ENCODE results near the gene YTHDC2. TPM values are rescaled to one million over a fixed set of nuclear protein-coding genes. Genes with fewer than 3 reads are reported as not detected.
A peak's percentile ranks its signal among the peaks of the same experiment; 100 is the strongest.

YTHDC2 gene
- total and polyA plus RNA-seq, 2 of the 13 experiments (the other 11 are each of a cell fraction or from before 2014, with no cell fraction given), result 6.7 to 17.8 TPM

DNA sequence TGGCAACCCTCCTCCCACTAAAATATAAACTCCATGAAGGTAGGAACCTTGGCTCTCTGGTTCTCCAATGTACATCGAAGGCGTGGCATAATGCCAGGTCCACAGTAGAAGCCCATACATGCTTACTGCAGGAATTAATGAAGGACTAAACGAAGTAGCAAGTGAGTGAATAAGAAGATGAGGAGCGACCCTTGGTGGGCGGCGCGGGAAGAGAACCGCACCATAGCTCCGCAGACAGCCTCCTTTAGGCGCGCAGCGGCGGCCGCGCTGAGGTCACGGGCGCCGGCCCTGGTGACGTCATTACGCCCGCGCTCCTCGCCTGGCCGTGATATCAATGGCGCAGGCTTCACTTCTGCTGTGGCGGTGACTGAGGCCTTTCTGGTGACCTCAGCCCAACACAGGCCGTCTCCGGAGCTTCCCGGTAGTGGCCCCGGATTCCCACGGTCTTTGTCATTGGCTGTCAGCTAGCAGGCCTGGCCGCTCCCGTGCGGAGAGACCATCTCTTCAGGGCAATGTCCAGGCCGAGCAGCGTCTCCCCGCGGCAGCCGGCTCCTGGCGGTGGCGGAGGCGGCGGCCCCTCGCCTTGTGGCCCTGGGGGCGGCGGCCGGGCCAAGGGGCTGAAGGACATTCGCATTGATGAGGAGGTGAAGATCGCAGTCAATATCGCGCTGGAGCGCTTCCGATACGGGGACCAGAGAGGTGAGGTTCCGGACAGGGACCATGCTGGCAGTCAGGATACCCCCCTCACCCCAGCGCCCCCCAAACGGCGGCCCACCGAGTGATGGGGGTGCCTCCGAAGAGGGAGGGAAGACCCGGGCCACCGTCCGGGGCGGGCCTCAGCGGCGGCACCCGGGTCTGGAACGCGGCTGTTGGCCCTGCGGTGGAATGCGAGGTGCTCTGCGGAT, at the start of gene YTHDC2 (continued):
- TF ChIP-seq, protein P1, sequence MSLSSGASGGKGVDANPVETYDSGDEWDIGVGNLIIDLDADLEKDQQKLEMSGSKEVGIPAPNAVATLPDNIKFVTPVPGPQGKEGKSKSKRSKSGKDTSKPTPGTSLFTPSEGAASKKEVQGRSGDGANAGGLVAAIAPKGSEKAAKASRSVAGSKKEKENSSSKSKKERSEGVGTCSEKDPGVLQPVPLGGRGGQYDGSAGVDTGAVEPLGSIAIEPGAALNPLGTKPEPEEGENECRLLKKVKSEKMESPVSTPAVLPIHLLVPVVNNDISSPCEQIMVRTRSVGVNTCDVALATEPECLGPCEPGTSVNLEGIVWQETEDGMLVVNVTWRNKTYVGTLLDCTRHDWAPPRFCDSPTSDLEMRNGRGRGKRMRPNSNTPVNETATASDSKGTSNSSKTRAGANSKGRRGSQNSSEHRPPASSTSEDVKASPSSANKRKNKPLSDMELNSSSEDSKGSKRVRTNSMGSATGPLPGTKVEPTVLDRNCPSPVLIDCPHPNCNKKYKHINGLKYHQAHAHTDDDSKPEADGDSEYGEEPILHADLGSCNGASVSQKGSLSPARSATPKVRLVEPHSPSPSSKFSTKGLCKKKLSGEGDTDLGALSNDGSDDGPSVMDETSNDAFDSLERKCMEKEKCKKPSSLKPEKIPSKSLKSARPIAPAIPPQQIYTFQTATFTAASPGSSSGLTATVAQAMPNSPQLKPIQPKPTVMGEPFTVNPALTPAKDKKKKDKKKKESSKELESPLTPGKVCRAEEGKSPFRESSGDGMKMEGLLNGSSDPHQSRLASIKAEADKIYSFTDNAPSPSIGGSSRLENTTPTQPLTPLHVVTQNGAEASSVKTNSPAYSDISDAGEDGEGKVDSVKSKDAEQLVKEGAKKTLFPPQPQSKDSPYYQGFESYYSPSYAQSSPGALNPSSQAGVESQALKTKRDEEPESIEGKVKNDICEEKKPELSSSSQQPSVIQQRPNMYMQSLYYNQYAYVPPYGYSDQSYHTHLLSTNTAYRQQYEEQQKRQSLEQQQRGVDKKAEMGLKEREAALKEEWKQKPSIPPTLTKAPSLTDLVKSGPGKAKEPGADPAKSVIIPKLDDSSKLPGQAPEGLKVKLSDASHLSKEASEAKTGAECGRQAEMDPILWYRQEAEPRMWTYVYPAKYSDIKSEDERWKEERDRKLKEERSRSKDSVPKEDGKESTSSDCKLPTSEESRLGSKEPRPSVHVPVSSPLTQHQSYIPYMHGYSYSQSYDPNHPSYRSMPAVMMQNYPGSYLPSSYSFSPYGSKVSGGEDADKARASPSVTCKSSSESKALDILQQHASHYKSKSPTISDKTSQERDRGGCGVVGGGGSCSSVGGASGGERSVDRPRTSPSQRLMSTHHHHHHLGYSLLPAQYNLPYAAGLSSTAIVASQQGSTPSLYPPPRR (CRISPR knock-in tag; IDR thresholded peaks at IDR 0.05; ENCODE audit: borderline replicate concordance), result peak; percentile 60; the same call in 1 of the 2 replicates
- TF ChIP-seq ZNF580 (CRISPR knock-in tag; IDR thresholded peaks at IDR 0.05; ENCODE audit: borderline replicate concordance, low read depth) (peak; percentile 60; the same call in 1 of the 2 replicates), CREB1 (IDR thresholded peaks at IDR 0.05) (peak; percentile 99), CREB1 (CRISPR knock-in tag; IDR thresholded peaks at IDR 0.05) (peak; percentile 95), SIX1 (CRISPR knock-in tag; IDR thresholded peaks at IDR 0.05; ENCODE audit: borderline replicate concordance) (0 out of 2 replicates have a peak, but pooled peaks have one; percentile 10), ZZZ3 (CRISPR knock-in tag; IDR thresholded peaks at IDR 0.05; ENCODE audit: borderline replicate concordance) (0 out of 2 replicates have a peak, but pooled peaks have one; percentile 71), ZSCAN9 (CRISPR knock-in tag; IDR thresholded peaks at IDR 0.05; ENCODE audit: borderline replicate concordance) (peak; percentile 64), MTERF4 (CRISPR knock-in tag; IDR thresholded peaks at IDR 0.05) (0 out of 2 replicates have a peak, but pooled peaks have one; percentile 70)
- TF ChIP-seq, protein P2, sequence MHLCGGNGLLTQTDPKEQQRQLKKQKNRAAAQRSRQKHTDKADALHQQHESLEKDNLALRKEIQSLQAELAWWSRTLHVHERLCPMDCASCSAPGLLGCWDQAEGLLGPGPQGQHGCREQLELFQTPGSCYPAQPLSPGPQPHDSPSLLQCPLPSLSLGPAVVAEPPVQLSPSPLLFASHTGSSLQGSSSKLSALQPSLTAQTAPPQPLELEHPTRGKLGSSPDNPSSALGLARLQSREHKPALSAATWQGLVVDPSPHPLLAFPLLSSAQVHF (CRISPR knock-in tag; IDR thresholded peaks at IDR 0.05), result 0 out of 2 replicates have a peak, but pooled peaks have one; percentile 36
- TF ChIP-seq, protein P3, sequence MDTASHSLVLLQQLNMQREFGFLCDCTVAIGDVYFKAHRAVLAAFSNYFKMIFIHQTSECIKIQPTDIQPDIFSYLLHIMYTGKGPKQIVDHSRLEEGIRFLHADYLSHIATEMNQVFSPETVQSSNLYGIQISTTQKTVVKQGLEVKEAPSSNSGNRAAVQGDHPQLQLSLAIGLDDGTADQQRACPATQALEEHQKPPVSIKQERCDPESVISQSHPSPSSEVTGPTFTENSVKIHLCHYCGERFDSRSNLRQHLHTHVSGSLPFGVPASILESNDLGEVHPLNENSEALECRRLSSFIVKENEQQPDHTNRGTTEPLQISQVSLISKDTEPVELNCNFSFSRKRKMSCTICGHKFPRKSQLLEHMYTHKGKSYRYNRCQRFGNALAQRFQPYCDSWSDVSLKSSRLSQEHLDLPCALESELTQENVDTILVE (CRISPR knock-in tag; IDR thresholded peaks at IDR 0.05), result peak; percentile 89
- TF ChIP-seq, protein P4, sequence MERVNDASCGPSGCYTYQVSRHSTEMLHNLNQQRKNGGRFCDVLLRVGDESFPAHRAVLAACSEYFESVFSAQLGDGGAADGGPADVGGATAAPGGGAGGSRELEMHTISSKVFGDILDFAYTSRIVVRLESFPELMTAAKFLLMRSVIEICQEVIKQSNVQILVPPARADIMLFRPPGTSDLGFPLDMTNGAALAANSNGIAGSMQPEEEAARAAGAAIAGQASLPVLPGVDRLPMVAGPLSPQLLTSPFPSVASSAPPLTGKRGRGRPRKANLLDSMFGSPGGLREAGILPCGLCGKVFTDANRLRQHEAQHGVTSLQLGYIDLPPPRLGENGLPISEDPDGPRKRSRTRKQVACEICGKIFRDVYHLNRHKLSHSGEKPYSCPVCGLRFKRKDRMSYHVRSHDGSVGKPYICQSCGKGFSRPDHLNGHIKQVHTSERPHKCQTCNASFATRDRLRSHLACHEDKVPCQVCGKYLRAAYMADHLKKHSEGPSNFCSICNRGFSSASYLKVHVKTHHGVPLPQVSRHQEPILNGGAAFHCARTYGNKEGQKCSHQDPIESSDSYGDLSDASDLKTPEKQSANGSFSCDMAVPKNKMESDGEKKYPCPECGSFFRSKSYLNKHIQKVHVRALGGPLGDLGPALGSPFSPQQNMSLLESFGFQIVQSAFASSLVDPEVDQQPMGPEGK (CRISPR knock-in tag; IDR thresholded peaks at IDR 0.05), result 0 out of 2 replicates have a peak, but pooled peaks have one; percentile 52
- TF ChIP-seq, protein P5, sequence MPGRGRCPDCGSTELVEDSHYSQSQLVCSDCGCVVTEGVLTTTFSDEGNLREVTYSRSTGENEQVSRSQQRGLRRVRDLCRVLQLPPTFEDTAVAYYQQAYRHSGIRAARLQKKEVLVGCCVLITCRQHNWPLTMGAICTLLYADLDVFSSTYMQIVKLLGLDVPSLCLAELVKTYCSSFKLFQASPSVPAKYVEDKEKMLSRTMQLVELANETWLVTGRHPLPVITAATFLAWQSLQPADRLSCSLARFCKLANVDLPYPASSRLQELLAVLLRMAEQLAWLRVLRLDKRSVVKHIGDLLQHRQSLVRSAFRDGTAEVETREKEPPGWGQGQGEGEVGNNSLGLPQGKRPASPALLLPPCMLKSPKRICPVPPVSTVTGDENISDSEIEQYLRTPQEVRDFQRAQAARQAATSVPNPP (CRISPR knock-in tag; IDR thresholded peaks at IDR 0.05), result 0 out of 2 replicates have a peak, but pooled peaks have one; percentile 28

Data from HepG2 (cell line).